GM13977 (cell line): ENCODE measurements around the gene SNN.

Experiments
- DNase-seq: peaks from one replicate; pipeline ENCODE4 v3.0.0; 2012; ENCODE audit warnings: low spot score
- CTCF ChIP-seq: IDR thresholded peaks from 2 replicates; pipeline ENCODE4 v1.5.1; 2012; ENCODE audit warnings: mild to moderate bottlenecking, control low read depth; ENCODE audit not compliant: insufficient read depth; ENCODE audit errors: extremely low read depth, missing control alignments
- in situ Hi-C: fragments of 300-500 bp; cut with MboI; formaldehyde crosslinking; loops from one replicate; pipeline ENCODE4 v1.12.0; 2022; ENCODE audit warnings: low sequenced_read_pairs, low pct_unique_long_range_greater_than_20kb, mixed read lengths, inconsistent platforms; ENCODE audit not compliant: unreplicated experiment

SNN gene

GRCh38 chr16:11639925-11640899 is 28.0 kb upstream of the SNN start:
- in situ Hi-C loops = loop anchor here (10.0 kb wide), 1 partner anchor 105 kb away; no protein-coding TSS in a partner anchor
- DNase-seq = no peak
- TF ChIP-seq CTCF = no peak

DNA sequence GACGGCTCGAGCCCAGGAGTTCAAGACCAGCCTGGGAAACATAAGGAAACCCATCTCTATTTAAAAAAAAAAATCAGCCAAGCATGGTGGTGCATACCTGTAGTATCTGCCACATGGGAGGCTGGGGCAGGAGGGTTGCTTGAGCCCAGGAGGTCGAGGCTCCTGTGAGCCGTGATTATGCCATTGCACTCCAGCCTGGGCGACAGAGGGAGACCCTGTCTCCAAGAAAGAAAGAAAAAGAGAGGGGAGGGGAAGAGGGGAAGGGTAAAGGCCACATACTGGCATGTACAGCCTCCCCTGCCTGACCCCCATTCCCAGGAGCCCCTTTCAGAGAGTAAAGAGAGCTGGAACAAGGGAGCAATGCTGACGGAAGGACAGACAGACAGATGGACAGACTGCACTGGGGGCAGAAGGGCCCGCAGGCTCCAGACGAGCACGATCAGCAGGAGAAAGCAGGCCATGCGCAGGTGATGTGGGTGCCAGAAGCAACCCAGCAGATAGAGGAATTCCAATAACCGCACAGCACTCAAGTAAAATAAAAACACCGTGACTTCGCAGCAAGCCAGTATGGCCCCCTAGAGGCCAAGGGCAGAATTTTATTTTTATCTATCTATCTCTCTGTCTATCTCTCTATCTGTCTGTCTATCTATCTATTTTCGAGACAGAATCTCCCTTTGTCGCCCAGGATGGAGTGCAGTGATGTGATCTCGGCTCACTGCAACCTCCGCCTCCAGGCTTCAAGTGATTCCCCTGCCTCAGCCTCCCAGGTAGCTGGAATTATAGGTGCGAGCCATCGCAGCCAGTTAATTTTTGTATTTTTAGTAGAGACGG is 27.1 kb upstream of the SNN start:
- peak; percentile 73 for TF ChIP-seq CTCF
- in situ Hi-C loops = loop anchor here (10.0 kb wide), 1 partner anchor 106 kb away; no protein-coding TSS in a partner anchor
- DNase-seq = no peak

GRCh38 chr16:11642765-11643116 is 25.5 kb upstream of the SNN start:
- in situ Hi-C loops = loop anchor here (10.0 kb wide), 1 partner anchor 108 kb away; no protein-coding TSS in a partner anchor
- DNase-seq = no peak
- no peak for TF ChIP-seq CTCF

GRCh38 chr16:11649276-11649675 is 19.0 kb upstream of the SNN start:
- in situ Hi-C loops = loop anchor here (10.0 kb wide), 1 partner anchor 114 kb away; no protein-coding TSS in a partner anchor
- no peak for DNase-seq
- TF ChIP-seq CTCF = no peak

GRCh38 chr16:11650641-11651591 is 17.3 kb upstream of the SNN start:
- in situ Hi-C loops = loop anchor here (10.0 kb wide), 1 partner anchor 164 kb away; no protein-coding TSS in a partner anchor
- no peak for TF ChIP-seq CTCF
- no peak for DNase-seq
